IPS DF 4.7 (cell line): ENCODE results near the gene SLC44A1.
A peak's percentile ranks its signal among the peaks of the same experiment; 100 is the strongest.

Experiments used
- DNase-seq: peaks from one replicate; pipeline ENCODE4 v3.0.0-alpha.2; 2013; ENCODE audit warnings: low spot score; ENCODE audit errors: extremely low read depth

Gene SLC44A1

DNA sequence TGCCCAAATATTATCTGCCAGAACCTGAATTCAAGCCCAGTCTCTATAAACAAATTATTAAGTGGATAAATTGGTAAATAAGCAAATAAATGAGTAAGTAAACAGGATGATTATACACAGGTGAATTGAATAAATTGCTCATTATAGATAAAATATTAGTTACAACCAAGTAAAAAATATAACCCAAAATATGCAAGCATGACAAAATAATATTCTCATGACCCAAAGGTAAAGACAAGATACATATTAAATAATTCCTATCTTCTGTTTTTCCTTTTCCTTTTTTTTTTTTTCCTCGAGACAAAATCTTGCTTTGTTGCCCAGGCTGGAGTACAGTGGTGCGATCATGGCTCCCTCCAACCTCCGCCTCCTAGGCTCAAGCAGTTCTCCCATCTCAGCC is 182.2 kb downstream of the SLC44A1 start:
- no peak for DNase-seq

- no peak for DNase-seq
Measured at GRCh38 chr9:105431424-105432246, 187.2 kb downstream of the SLC44A1 start.

DNA sequence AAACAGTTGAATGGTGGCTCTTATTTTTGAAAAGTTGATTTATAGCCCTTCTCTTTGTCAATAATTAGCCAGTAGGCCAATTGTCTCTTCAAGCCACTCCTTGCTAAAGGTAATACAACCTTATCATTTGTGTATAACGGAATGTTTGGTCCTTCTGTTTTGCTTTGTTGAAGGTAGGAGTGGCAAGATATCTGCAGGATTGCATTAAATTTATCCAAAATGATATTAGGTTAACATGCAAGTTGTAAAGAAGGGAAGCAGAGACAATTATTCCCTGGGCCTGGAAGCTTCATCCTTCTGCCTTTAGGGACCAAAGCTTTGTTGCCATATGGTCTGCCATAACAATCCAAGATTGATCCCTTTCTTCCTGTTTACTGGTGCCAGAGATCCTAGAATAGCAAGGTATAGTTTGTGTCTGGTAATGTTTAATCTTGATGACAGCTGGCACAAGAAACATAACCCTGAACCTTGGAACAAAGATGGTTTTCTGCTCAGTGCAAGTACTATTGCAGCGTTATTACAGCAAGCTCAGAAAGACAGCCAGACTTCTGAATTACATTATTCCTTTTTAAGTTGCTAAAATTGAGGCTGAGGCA is 187.9 kb downstream of the SLC44A1 start:
- no peak for DNase-seq

DNA sequence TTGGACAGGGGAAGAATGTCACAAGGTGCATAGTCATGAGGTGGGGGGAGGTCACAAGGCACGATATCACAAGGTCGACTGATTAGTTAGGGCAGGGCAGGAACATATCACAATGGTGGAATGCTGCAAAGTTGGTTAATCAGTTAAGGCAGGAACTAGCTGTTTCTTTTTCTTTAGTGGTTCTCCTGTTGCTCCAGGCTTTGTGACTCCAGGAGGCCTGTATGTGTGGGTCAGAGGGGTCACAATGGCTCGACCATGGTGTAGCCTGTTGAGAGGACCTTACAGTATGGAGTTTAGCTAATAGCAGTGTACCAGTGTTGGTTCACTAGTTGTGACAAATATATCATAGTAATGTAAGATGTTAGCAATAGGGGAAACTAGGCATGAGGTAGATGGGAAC is 191.0 kb downstream of the SLC44A1 start:
- DNase-seq = no peak

GRCh38 chr9:105436783-105437182 is 192.3 kb downstream of the SLC44A1 start:
- no peak for DNase-seq

GRCh38 chr9:105437704-105438103 is 193.3 kb downstream of the SLC44A1 start:
- no peak for DNase-seq

- no peak for DNase-seq
Measured at GRCh38 chr9:105438141-105438806, 193.8 kb downstream of the SLC44A1 start.

GRCh38 chr9:105439428-105439827 is 195.0 kb downstream of the SLC44A1 start:
- DNase-seq = no peak

DNA sequence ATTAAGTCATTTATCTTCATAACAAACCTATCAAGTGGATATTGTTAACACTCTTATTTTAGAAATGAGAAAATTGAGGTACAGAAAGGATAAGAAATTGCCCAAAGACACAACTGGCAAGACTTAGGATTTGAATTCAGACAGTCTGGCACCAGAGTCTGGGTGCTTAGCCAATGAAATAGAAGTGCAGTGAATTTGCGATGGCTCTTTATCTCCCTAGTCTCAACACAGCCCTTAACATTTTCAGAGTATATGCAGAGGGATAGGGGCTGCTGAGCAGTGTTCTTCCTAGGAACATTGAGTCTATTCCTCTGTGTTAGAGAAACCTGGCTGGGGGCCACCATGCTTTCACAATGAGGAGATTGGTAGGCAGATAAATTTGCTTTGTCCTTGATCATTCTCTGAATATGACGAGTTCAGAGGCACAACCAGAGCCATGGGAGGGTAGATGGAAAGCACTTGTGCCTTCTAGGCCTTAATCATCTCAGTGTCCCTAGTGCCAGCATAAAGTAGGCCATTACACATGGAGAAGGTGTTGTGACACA is 197.2 kb downstream of the SLC44A1 start:
- DNase-seq = no peak

- no peak for DNase-seq
Measured at GRCh38 chr9:105443121-105443520, 198.7 kb downstream of the SLC44A1 start.

- no peak for DNase-seq
Measured at GRCh38 chr9:105444130-105444529, 199.7 kb downstream of the SLC44A1 start.

GRCh38 chr9:105445203-105445881 is 200.9 kb downstream of the SLC44A1 start:
- no peak for DNase-seq

DNA sequence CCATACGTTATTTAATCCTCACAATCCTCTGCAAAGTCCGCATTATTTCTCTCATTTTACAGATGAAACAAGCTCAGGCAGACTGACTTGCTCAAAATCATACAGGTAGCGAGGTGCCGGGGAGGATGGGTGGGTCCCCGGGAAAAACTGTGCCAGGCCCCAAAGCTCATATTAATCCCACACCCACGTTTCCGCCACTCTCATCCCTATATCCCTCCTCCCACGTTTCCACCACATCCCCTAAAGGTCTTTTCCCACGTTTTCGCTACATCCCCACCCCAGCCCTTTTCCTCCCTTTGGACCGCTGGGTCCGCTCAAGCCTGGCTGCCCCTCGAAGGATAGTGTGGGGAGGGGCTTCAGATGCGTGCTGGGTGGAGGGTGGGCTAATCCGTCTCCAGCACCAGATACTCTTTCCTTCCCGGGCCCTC is 202.9 kb downstream of the SLC44A1 start:
- DNase-seq = no peak

DNA sequence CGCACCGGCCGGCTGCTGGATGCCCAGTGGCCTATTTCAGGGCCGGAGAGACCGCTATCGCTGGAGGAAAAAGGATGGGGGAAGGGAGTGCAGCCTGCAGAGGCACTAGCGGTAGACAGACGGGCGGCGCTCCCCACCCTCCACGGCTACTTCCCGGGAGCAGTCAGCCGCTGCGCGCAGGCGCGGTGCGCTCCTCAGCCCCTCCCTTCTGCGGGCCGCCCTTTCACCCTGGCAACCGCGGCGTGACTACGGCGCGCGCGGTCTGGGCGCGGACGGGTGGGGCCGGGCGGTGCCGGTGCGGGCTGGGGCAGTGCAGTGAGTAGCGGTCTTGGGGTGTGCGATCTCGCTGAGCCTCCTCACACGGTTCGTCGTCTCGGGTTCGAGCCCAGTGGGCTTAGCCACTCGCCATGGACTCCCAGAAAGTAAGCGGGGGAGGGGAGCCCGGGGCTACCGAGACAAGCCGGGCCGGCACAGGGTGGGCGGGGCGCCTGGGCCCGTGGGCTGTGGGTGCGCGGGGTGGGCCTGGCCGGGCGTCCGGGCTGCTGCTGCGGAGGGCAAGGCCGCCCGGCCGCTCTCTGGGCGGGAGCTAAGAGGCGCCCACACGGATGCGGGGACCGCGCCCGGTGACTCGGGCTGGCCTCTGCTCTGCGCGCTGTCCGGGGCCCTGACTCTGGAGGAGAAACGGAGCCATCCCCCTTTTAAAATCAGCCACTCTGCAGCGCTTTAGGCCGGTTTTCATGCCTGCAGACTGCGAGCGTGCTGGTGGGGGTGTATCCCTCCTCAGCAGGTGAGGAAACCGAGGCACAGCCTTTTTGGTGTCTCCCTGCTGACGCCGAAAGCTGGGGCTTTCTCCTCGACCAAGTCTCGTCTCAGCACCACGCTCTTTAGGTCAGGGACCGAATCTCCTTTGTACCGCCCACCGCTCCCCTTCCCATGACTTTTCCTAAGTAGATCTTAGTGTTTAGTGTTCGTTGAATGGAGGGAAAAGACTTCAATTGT is 203.7 kb downstream of the SLC44A1 start, which contains the start of gene FSD1L:
FSD1L (plus strand) TSS at position 221 of the 999 bp plus-strand sequence; CDS start at position 408, 187 bp downstream.
- DNase-seq = peak; percentile 58

GRCh38 chr9:105449081-105449480 is 204.6 kb downstream of the SLC44A1 start:
- no peak for DNase-seq

DNA sequence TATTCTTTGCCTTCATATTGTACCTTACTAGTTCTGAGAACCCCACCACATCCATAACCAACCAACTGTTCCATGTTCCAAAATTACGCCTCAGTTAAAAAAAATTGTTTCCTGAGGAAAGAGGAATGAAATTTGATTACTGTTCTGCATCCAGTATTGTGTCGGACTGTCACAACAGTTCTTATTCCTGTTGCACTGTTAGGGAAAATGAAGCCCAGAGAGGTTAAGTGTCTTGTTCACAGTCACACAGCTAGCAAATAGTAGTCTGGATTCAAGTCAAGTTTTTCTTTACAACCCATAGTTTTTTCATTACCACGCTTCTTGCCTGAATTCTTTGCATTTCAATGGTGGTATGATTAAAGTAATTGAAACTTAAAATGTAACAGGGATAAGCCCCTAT is 207.7 kb downstream of the SLC44A1 start:
- DNase-seq = no peak

- no peak for DNase-seq
Measured at GRCh38 chr9:105455836-105456475, 211.5 kb downstream of the SLC44A1 start.

- DNase-seq = no peak
Measured at GRCh38 chr9:105457560-105458294, 213.3 kb downstream of the SLC44A1 start.

DNA sequence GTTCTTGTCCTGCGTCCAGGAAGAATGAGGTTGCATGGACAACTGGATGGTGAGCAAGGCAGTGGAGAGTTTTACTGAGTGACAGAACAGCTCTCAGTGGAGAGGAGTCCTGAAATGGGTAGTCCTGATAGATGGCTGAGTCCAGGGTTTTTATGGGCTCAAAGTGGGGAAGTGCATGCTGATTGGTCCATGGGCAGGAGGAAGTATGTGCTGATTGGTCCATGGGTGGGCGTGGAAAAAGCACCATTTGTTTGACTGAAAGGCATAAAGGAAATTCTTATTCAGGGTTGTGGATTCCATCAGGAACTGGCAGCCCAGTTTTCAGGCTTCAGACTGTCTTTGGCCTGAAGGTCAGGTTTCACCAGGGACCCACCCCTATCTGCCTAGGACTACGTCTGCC is 214.0 kb downstream of the SLC44A1 start:
- no peak for DNase-seq
